ENCODE measurements around the gene DUOXA1.
A peak's percentile ranks its signal among the peaks of the same experiment; 100 is the strongest.

- no peak for TF ChIP-seq EZH2 (IDR thresholded peaks at IDR 0.05; ENCODE audit: low read depth, unreplicated experiment)
- no peak for TF ChIP-seq POLR2AphosphoS5 (IDR thresholded peaks at IDR 0.05; ENCODE audit: low read depth)
- TF ChIP-seq REST (IDR thresholded peaks at IDR 0.05; ENCODE audit: unreplicated experiment) = no peak
- TF ChIP-seq JUNB (IDR thresholded peaks at IDR 0.05; ENCODE audit: unreplicated experiment) = no peak
- TF ChIP-seq, protein P1, sequence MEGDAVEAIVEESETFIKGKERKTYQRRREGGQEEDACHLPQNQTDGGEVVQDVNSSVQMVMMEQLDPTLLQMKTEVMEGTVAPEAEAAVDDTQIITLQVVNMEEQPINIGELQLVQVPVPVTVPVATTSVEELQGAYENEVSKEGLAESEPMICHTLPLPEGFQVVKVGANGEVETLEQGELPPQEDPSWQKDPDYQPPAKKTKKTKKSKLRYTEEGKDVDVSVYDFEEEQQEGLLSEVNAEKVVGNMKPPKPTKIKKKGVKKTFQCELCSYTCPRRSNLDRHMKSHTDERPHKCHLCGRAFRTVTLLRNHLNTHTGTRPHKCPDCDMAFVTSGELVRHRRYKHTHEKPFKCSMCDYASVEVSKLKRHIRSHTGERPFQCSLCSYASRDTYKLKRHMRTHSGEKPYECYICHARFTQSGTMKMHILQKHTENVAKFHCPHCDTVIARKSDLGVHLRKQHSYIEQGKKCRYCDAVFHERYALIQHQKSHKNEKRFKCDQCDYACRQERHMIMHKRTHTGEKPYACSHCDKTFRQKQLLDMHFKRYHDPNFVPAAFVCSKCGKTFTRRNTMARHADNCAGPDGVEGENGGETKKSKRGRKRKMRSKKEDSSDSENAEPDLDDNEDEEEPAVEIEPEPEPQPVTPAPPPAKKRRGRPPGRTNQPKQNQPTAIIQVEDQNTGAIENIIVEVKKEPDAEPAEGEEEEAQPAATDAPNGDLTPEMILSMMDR (conservative IDR thresholded peaks at IDR 0.05; ENCODE audit: low read depth in 2 of 2) = peak; percentile 27 to 36; a peak in 2 of 4 replicates
- TF ChIP-seq ZNF331 (CRISPR knock-in tag; IDR thresholded peaks at IDR 0.05; ENCODE audit: low read depth) = no peak
- TF ChIP-seq EZH2phosphoT487 (IDR thresholded peaks at IDR 0.05; ENCODE audit: unreplicated experiment) = no peak
- TF ChIP-seq CREB1 (CRISPR knock-in tag; IDR thresholded peaks at IDR 0.05; ENCODE audit: low read depth) = no peak
- no peak for TF ChIP-seq STAT1 (IDR thresholded peaks at IDR 0.05; ENCODE audit: unreplicated experiment)
- no peak for TF ChIP-seq ETS1 (IDR thresholded peaks at IDR 0.05)
- TF ChIP-seq NANOG (IDR thresholded peaks at IDR 0.05; ENCODE audit: borderline replicate concordance) = no peak
- no peak for TF ChIP-seq ZNF114 (CRISPR knock-in tag; IDR thresholded peaks at IDR 0.05)
These were observed 42.2 kb downstream of the DUOXA1 start for GRCh38 chr15:45087513-45087912.
